ENCODE data around the gene TNFSF13. TPM values are rescaled to one million over a fixed set of nuclear protein-coding genes. Genes with fewer than 3 reads are reported as not detected.

Gene TNFSF13
- total RNA-seq, 1 donor from 2014 or later, result 1.3 TPM

GRCh38 chr17:7551396-7551795, 7.2 kb upstream of the TNFSF13 start:
- no peak for DNase-seq (ENCODE audit: low read depth, low spot score)

- no peak for DNase-seq (ENCODE audit: low read depth, low spot score)
These were observed 5.9 kb upstream of the TNFSF13 start for GRCh38 chr17:7552621-7553051.

GRCh38 chr17:7553356-7553755, 5.2 kb upstream of the TNFSF13 start:
- DNase-seq (ENCODE audit: low read depth, low spot score), result no peak

- DNase-seq (ENCODE audit: low read depth, low spot score), result no peak
These were observed 3.1 kb upstream of the TNFSF13 start for GRCh38 chr17:7555320-7555948.

- DNase-seq (ENCODE audit: low read depth, low spot score), result no peak
These were observed 1.9 kb upstream of the TNFSF13 start for GRCh38 chr17:7556627-7557026.

GRCh38 chr17:7557147-7557764, 1.3 kb upstream of the TNFSF13 start:
- DNase-seq (ENCODE audit: low read depth, low spot score), result no peak

GRCh38 chr17:7557775-7558543, 591 bp upstream of the TNFSF13 start:
- DNase-seq (ENCODE audit: low read depth, low spot score), result peak; percentile 80

GRCh38 chr17:7559320-7560171, 996 bp downstream of the TNFSF13 start:
- no peak for DNase-seq (ENCODE audit: low read depth, low spot score)

- no peak for DNase-seq (ENCODE audit: low read depth, low spot score)
These were observed 1.9 kb downstream of the TNFSF13 start for GRCh38 chr17:7560172-7561027.

- no peak for DNase-seq (ENCODE audit: low read depth, low spot score)
These were observed 2.6 kb downstream of the TNFSF13 start for GRCh38 chr17:7561028-7561575.

GRCh38 chr17:7561589-7562207, 3.1 kb downstream of the TNFSF13 start, which contains the start of gene SENP3:
TSS of gene SENP3 (plus strand) at chr17:7561919. CDS start at chr17:7563077, 1,158 bp downstream.
- no peak for DNase-seq (ENCODE audit: low read depth, low spot score)

- no peak for DNase-seq (ENCODE audit: low read depth, low spot score)
These were observed 3.7 kb downstream of the TNFSF13 start for GRCh38 chr17:7562208-7562605.

- DNase-seq (ENCODE audit: low read depth, low spot score), result no peak
These were observed 4.7 kb downstream of the TNFSF13 start for GRCh38 chr17:7563115-7563869.

- no peak for DNase-seq (ENCODE audit: low read depth, low spot score)
These were observed 11.0 kb downstream of the TNFSF13 start for GRCh38 chr17:7569571-7569970.

GRCh38 chr17:7570351-7570750, 11.8 kb downstream of the TNFSF13 start:
- DNase-seq (ENCODE audit: low read depth, low spot score), result no peak

- no peak for DNase-seq (ENCODE audit: low read depth, low spot score)
These were observed 13.7 kb downstream of the TNFSF13 start for GRCh38 chr17:7572338-7572587.

- peak; percentile 99 for DNase-seq (ENCODE audit: low read depth, low spot score)
These were observed 14.2 kb downstream of the TNFSF13 start for GRCh38 chr17:7572588-7573323.

GRCh38 chr17:7573324-7574080, 15.0 kb downstream of the TNFSF13 start:
- peak; percentile 80 for DNase-seq (ENCODE audit: low read depth, low spot score)
